ENCODE data around the gene PARD3B.
A peak's percentile ranks its signal among the peaks of the same experiment; 100 is the strongest.

The PARD3B gene

DNA sequence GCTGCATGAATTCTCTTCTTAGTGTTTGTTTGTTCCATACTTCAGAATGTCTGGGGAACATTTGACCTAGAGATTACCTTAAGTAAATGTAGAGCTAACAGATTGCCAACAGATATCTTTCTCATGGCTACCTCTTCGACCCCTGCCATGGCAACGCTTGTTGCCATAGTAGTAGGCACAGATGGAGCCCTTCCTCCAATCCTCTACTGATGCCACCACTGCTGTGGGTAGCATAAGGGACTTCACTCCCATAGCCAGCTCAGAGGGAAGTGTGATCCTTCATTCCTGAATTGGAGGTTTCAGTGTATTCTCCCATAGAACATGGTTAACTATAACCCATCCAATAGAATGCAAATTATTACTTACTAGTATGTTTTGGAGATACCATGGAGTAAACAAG is 593.5 kb downstream of the PARD3B start:
- DNase-seq (ENCODE audit: low spot score): no peak

DNA sequence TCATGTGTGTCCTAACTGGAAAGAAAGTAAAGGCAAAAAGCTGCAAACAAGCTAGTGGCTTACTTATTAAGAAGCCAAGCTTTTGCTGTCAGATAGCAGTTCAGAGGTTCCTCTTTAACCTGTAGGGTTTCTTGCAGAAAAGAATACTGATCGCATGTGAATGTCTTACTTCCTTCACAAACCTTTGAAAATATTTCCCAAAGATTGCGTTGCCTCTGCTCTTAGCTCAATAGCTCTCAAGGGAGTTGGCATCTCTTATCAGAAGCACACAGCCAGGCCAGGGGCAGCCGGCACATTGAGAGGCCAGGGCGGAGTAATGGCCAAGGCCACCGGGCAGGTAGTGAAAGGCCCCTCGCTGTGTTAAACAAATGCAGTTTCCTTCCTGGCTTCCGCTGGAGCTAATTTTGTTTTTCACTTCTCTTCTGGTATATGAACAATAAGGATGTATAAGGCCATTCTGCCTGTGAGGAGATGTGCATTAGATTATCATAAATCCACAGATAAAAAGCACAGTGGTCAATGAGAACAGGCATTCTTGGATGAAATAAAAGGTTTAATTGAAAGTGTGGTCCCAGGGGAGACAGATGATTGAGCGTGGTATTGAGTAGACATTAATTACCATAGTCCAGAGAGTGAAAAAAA is 594.7 kb downstream of the PARD3B start:
- no peak for DNase-seq (ENCODE audit: low spot score)

GRCh38 chr2:205141381-205141780 is 596.1 kb downstream of the PARD3B start:
- no peak for DNase-seq (ENCODE audit: low spot score)

- no peak for DNase-seq (ENCODE audit: low spot score)
Measured at GRCh38 chr2:205145888-205146287, 600.6 kb downstream of the PARD3B start.

GRCh38 chr2:205148755-205149154 is 603.5 kb downstream of the PARD3B start:
- DNase-seq (ENCODE audit: low spot score): no peak

DNA sequence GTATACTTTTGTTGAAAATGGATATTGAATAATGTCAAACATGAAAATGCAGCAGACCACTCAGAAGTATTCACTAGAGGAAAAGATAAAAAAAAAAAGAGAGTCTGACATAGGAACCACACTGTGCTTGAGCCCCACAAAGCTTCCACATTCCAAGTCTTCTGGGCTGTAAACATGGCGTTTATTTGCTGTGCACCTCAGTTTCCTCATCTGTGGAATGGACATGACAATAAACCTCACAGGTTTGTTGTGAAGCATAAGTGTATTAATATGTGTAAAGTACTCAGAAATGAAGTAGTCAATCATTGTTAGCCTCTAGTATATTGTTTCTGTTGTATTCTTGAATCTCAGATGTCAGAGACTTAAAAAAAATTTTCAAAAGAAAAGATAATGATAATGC is 611.2 kb downstream of the PARD3B start:
- no peak for DNase-seq (ENCODE audit: low spot score)

DNA sequence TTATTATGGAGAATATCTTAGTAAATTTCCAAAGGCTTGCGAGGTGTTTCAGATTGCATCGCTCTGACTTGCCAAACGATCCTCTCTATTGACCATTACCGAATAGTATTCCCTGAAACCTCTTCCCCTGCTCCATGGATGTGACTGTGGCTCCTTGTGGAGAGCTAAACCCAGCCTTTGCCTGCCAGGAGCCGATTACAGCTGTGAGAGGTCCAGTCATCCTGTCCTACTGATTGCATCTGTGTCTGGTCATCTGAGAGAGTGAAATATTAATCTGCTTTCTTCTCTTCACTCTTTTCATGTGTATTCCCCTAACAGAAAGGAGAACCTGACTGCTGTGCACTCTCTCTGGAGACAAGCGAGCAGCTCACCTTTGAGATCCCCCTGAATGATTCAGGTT is 613.1 kb downstream of the PARD3B start:
- no peak for DNase-seq (ENCODE audit: low spot score)

DNA sequence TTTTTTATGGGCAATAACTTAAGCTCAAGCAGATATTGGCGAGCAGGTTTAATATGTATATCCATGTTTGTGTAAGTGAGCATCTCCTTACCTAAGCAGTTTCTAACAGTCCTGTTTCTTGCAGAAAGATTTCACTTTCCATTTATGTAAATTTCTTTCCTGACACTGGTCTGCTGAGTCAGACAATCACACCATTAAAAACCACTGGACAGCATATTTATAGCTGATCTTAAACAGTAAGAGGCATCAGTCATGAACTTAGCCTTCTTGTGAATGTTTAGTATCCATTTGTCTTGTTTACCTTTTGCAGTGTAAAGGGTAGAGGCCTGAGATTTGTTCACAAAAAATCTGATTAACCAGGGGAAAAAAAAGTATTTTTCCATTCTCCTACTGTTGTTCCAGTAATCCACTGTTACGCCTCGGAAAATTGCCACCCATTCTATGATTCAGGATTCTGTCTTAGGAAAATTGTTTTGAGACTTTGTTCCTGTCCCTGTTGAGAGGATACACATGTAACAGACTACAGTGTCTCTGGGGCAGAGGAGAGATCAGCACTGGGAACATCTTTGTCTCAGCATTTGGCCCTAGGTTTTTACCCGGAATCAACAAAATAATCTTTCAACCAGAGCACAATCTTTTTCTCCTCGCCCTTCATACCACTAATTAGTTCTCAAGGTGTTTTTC is 616.0 kb downstream of the PARD3B start:
- DNase-seq (ENCODE audit: low spot score): no peak

- no peak for DNase-seq (ENCODE audit: low spot score)
Measured at GRCh38 chr2:205166745-205167144, 621.5 kb downstream of the PARD3B start.

GRCh38 chr2:205169012-205169411 is 623.7 kb downstream of the PARD3B start:
- DNase-seq (ENCODE audit: low spot score): no peak

DNA sequence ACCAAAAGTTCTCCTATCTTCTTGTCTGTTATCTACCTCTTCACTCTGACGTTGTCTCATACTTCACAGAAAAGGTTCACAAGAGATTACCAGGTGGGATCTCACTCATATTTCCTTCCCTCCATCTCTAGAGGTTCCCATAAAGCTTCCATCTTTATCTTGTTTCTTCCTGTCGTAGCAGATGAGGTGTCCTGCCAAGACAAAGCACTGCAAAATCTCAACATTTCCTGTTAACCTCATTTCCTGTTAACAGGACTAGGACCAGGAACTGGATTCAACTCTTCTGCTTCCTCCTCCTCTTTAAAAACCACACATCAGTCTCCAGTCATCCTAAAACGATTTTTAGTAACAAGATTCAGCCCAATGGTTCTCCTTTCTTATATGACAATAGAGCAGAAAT is 624.2 kb downstream of the PARD3B start:
- peak; percentile 14 for DNase-seq (ENCODE audit: low spot score)

- DNase-seq (ENCODE audit: low spot score): no peak
Measured at GRCh38 chr2:205170399-205170798, 625.1 kb downstream of the PARD3B start.

GRCh38 chr2:205171261-205171940 is 626.1 kb downstream of the PARD3B start:
- DNase-seq (ENCODE audit: low spot score): no peak

GRCh38 chr2:205175831-205176230 is 630.6 kb downstream of the PARD3B start:
- no peak for DNase-seq (ENCODE audit: low spot score)

- DNase-seq (ENCODE audit: low spot score): no peak
Measured at GRCh38 chr2:205176546-205176945, 631.3 kb downstream of the PARD3B start.

DNA sequence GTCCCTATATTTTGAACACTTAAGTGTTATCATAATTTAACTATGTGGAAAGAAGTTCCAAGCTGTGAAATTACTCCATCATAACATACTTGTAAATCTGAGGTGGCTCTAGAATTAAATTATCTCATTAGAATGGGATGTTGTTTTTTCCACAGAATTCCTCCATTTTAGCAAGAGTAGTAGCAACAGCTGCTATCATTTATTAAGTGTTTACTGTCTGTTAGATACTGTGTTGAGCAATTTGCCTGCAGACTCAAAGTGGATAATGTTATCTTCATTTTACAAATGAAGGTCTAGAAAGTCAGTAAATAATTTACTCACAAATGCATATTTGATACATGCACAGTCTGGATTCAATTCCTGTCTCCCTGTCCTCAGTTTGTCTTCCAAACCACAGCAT is 632.3 kb downstream of the PARD3B start:
- no peak for DNase-seq (ENCODE audit: low spot score)

DNA sequence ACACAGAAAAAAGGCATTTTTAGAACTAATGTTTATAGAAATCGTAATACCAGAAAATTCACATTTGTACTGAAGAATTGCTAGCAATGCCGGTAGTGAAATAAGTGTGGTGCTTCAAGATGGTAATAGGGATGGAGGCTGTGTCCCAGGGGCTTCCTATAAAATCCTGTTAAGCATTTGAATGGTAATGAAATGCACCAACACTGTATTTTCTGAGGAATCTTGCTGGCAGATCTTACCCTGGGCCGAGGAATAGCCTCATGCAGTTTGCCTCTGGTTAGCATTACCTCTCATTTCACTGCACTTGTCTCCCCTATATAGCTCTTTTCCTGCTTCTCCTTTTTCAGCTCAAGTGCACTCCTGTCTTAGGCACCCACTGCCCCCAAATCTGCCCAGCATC is 635.5 kb downstream of the PARD3B start:
- DNase-seq (ENCODE audit: low spot score): no peak

- DNase-seq (ENCODE audit: low spot score): peak; percentile 20
Measured at GRCh38 chr2:205187731-205188130, 642.5 kb downstream of the PARD3B start.

GRCh38 chr2:205188239-205189138 is 643.2 kb downstream of the PARD3B start:
- DNase-seq (ENCODE audit: low spot score): peak; percentile 7

DNA sequence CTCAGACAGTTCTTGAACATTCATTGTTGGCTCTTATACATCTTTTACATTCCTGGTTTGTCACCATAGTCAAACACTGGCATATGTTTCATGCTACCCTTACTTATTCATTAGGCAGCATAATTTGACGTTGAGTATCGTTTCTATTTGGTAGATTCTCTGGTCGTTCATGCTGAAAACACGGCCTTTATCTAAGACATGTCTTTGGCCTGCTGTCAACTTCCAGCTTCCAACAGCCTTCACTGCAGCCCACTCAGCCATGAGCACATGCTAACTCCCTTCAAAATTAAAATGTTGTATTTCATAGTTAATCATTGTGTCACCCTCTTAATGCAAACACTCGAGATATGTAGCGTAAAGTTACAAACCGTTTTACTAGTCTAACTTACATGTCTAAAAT is 644.0 kb downstream of the PARD3B start:
- no peak for DNase-seq (ENCODE audit: low spot score)

DNA sequence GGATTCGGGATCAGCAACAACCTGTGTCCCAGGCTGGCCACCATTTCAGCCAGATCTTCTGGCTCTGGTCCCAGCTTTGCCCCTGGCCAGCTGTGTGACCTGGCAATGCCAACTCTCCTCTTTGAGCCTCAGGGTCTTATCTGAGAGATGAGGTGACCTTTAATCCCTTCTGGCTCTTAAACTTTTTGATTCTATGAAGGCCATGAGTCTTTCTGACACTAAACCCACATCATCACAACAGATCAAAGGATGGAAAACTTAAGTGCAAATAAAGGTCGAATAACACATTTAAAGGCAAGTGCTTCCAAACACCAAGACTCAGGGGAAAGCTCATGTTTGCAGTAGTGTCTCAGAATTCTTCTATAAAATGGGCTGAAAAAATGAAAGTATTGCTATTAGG is 645.3 kb downstream of the PARD3B start:
- DNase-seq (ENCODE audit: low spot score): no peak

GRCh38 chr2:205193125-205193835 is 648.0 kb downstream of the PARD3B start:
- no peak for DNase-seq (ENCODE audit: low spot score)

Data from kidney tubule cell (primary cell).